ENCODE data around the gene GFI1. TPM values are rescaled to one million over a fixed set of nuclear protein-coding genes. Genes with fewer than 3 reads are reported as not detected.

GFI1 gene
- total and polyA plus RNA-seq, 2 of the 13 experiments (the other 11 are each of a cell fraction or from before 2014, with no cell fraction given) = 10.3 to 10.5 TPM

DNA sequence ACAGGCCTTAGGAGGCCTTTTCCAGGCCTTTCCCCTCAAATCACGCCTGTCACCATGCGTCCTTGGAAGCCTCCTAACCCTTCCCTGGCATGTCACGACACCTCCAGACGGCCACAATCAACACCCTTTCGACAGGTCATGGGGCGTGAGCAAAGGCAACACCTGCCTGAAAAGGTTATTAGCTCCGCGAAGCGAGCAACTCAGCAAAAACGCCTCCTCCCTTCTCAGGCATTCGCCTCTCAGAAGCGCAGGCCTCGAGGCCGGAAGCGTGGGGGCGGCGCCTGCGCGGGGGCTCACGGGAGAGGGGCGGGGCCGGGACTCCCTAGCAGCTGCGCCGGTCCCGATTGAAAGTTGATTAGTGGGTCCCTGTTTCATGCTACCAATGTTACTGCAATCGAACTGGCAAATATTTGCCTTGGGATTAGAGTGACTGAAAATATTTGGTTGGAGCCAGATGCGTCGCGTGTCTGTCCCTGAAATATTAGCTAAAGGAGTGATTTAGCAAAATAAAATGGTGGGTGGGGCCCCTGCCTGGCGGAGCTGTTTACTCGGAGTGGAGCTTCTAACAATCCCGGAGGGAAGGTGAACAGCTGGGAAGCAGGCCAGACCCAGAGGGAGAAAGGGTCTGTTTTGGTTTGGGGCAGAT is 44.9 kb downstream of the GFI1 start (continued):
- TF ChIP-seq ZNF280D (CRISPR knock-in tag; IDR thresholded peaks at IDR 0.05) (0 out of 2 replicates have a peak, but pooled peaks have one; percentile 55), STAG1 (CRISPR knock-in tag; IDR thresholded peaks at IDR 0.05) (0 out of 2 replicates have a peak, but pooled peaks have one; percentile 24), MTA3 (CRISPR knock-in tag; IDR thresholded peaks at IDR 0.05) (no peak), ZNF292 (CRISPR knock-in tag; IDR thresholded peaks at IDR 0.05; ENCODE audit: borderline replicate concordance, low read depth) (no peak), RNF2 (conservative IDR thresholded peaks at IDR 0.05; ENCODE audit: low read depth) (peak; percentile 93), ZNF768 (CRISPR knock-in tag; IDR thresholded peaks at IDR 0.05) (peak; percentile 48; the same call in 1 of the 2 replicates), ATAD3A (CRISPR knock-in tag; IDR thresholded peaks at IDR 0.05) (no peak), ZNF670 (CRISPR knock-in tag; IDR thresholded peaks at IDR 0.05; ENCODE audit: borderline replicate concordance) (peak; percentile 93), ZNF570 (CRISPR knock-in tag; IDR thresholded peaks at IDR 0.05; ENCODE audit: borderline replicate concordance) (no peak), TCF12 (IDR thresholded peaks at IDR 0.05) (no peak), TCF12 (CRISPR knock-in tag; IDR thresholded peaks at IDR 0.05) (no peak; the same call in 1 of the 2 replicates), NR2F1 (CRISPR knock-in tag; IDR thresholded peaks at IDR 0.05) (no peak), TBX2 (CRISPR knock-in tag; IDR thresholded peaks at IDR 0.05; ENCODE audit: borderline replicate concordance) (peak; percentile 82), ZC3H4 (CRISPR knock-in tag; IDR thresholded peaks at IDR 0.05; ENCODE audit: borderline replicate concordance) (no peak), REL (CRISPR knock-in tag; conservative IDR thresholded peaks at IDR 0.05) (no peak), ZNF326 (CRISPR knock-in tag; IDR thresholded peaks at IDR 0.05; ENCODE audit: borderline replicate concordance) (no peak), MAZ (IDR thresholded peaks at IDR 0.05; ENCODE audit: borderline replicate concordance, low read depth, low read length) (peak; percentile 84), MAZ (CRISPR knock-in tag; IDR thresholded peaks at IDR 0.05; ENCODE audit: low read depth) (peak; percentile 63; the same call in 1 of the 2 replicates), ZBTB20 (CRISPR knock-in tag; IDR thresholded peaks at IDR 0.05; ENCODE audit: borderline replicate concordance, low read depth) (peak; percentile 75; the same call in 1 of the 2 replicates), KDM5A (IDR thresholded peaks at IDR 0.05; ENCODE audit: borderline replicate concordance, low read length) (no peak), SAP130 (CRISPR knock-in tag; IDR thresholded peaks at IDR 0.05; ENCODE audit: low read depth) (peak; percentile 83)
- TF ChIP-seq, protein P1, sequence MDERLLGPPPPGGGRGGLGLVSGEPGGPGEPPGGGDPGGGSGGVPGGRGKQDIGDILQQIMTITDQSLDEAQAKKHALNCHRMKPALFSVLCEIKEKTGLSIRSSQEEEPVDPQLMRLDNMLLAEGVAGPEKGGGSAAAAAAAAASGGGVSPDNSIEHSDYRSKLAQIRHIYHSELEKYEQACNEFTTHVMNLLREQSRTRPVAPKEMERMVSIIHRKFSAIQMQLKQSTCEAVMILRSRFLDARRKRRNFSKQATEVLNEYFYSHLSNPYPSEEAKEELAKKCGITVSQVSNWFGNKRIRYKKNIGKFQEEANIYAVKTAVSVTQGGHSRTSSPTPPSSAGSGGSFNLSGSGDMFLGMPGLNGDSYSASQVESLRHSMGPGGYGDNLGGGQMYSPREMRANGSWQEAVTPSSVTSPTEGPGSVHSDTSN (CRISPR knock-in tag; IDR thresholded peaks at IDR 0.05) = no peak
- TF ChIP-seq, protein P2, sequence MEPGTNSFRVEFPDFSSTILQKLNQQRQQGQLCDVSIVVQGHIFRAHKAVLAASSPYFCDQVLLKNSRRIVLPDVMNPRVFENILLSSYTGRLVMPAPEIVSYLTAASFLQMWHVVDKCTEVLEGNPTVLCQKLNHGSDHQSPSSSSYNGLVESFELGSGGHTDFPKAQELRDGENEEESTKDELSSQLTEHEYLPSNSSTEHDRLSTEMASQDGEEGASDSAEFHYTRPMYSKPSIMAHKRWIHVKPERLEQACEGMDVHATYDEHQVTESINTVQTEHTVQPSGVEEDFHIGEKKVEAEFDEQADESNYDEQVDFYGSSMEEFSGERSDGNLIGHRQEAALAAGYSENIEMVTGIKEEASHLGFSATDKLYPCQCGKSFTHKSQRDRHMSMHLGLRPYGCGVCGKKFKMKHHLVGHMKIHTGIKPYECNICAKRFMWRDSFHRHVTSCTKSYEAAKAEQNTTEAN (CRISPR knock-in tag; conservative IDR thresholded peaks at IDR 0.05) = peak; percentile 68; the same call in 1 of the 2 replicates

Measured in HepG2 (cell line).